HT1080 (cell line): ENCODE measurements around the gene FGD5. TPM values are rescaled to one million over a fixed set of nuclear protein-coding genes. Genes with fewer than 3 reads are reported as not detected.

Experiments used
- DNase-seq: peaks from one replicate; pipeline ENCODE4 v3.0.0-alpha.2; 2015; ENCODE audit warnings: low read depth
- total RNA-seq: library from RNA; depleted of rRNA; stranded (reverse); fragments of >200 nt; shearing (Covaris generic); gene quantifications from 2 replicates; pipeline ENCODE4 v1.2.3, GENCODE V29; 2014

Gene FGD5
- total RNA-seq, 1 experiment from 2014 or later: not detected

DNA sequence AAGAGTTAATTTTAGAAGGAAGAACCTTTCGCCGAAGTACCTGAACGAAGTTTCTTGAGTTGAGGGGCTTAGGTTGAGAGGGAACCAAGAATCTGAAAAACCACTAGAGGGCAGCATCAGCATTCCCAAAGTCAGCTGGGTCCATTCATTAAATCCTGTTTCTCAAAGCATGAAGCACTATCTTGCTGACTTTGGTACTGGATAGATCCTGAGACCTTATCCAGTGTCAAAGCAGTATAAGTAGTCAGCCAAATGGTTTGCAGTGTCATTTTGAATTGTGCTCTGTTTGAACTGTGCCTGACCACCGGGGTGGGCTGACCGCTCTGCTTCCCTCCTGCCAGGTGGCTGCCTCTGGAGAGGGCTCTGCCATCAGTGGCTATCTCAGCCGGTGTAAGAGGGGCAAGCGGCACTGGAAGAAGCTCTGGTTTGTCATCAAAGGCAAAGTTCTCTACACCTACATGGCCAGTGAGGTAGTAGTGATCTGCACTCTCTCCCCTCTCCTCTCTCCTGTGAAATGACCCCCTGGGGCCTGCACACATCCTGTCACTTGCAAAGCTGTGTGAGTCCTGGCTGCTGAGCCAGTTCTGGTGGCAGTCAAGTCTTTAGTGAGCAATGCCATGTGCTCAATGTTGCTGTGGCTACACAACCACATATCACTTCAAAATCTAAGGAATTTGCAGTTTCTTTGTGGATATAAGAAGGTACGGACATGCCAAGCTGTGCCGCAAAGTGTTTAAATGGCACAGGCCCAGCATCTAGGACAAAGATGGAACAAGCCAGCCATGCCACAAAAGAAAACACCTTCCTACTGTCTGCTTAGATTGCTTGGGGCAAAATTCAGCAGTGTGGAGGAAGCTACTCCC, 107.2 kb downstream of the FGD5 start:
- DNase-seq: peak; percentile 68

DNA sequence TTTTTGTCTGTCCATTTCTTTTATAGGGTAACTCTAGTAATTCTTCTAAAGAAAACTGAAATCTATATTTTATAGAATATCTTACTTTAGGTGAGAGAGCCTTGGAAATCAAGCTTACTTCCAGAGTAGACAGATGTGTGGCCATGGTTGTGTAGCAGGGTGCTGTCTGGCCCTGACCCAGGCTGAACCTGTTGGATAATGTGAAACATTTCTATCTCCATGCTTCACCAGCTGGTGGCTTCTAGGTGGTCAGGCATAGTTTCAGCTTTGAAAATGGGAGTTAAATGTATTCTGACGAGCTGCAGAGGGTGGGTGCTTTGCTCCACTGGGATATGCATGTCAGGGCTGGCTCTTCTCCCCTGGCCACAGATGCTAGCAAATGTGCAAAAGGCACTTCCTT, 107.8 kb downstream of the FGD5 start:
- no peak for DNase-seq

DNA sequence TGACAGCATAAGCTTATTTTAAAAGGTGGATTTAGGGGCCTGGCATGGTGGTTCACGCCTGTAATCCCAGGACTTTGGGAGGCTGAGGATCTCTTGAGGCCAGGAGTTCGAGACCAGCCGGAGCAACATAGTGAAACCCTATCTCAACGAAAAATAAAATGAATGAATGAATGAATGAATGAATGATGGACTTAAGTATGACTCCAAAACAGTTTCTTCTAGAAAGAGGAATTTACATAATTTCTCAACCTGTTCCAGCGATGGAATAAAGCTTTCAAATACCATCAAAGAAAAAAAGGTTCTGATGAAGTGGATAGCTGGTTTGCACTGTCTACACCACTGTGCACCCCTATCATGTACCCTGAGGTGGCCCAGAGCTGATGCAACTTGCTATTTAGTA, 108.5 kb downstream of the FGD5 start:
- no peak for DNase-seq

DNA sequence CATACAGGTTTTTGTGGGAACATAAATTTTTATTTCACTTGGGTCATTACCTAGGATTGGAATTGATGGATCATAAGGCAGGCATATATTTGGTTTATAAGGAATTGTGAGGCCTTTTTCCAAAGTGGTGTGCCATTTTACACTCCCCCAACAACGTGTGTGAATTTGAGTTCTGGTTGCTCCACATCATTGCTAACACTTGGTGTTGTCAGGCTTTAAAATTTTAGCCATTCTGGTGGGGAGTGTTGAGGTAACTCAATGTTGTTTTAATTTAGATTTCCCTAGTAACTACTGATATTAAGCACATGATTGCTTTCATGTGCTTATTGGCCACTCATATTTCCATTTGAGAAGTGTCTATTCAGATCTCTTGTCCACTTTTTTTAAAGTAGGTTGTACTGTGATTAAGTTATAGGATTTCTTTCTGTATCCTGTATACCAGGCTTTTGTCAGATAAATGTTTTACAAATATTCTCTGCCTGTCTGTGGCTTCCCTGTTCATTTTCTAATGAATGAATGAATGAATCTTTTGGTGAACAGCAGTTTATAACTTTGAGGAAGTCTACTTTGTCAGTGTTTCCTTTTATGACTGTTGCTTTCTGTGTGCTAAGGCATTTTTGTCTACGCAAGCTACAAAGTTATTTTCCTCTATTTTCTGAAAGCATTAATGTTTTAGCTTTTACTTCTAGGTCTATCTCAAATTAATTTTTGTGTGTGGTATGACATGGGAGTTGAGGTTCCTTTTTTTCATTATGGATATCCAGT, 110.7 kb downstream of the FGD5 start:
- DNase-seq: no peak

DNA sequence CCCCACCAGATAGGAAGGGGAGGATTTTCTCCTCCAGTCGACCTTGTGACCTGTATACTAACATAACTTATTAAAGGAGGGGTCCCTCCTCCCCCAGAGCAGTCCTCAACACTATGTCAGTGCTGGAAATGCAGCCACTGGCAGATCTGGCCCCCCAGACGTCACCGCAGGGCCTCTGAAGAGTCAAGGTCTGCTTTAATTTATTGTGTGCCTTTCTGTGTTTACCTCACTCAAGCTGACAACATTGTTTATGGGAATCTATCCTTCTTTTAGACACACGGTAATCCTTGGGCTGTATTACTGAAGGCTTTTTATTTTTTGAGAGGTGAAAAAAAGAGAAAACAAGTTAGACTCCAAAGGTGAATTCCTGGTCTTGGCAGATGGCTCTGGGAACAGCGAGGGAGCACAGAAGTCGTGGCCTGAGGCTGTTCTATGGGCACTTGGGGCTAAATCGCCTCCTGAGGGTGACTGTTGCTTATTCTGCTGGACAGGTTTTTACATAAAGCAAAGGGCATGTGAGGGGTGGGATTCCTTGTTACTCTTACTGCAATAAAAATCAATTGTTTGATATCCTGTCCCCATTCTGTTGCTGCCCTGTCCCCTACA, 115.2 kb downstream of the FGD5 start:
- DNase-seq: no peak

DNA sequence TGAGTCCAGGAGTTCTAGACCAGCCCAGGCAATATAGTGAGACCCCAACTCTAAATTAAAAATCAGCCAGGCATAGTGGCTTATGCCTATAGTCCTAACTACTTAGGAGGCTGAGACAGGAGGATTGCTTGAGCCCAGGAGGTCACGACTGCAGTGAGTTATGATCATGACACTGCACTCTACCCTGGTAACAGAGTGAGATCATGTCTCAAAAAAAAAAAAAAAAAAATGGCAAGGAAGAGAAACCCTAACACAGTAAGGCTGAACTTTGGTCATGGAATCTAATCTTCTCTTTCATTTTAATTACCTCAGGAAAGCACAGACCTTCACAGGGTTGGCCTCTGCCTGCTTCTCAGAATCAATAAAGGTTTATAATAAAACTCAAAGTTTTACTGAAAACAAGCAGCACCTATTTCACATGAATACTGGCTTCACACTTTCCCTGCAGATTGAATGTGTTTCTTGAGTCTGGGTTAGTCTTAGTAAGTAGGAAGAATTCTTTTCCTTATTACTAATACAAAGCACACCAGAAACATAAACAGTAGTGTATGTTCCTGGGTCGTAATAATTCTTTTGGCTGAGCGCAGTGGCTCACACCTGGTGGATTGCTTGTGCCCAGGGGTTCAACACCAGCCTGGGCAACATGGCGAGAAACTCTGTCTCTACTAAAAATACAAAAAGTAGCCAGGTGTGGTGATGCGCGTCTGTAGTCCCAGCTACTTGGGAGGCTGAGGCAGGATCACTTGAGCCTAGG, 117.0 kb downstream of the FGD5 start:
- no peak for DNase-seq

DNA sequence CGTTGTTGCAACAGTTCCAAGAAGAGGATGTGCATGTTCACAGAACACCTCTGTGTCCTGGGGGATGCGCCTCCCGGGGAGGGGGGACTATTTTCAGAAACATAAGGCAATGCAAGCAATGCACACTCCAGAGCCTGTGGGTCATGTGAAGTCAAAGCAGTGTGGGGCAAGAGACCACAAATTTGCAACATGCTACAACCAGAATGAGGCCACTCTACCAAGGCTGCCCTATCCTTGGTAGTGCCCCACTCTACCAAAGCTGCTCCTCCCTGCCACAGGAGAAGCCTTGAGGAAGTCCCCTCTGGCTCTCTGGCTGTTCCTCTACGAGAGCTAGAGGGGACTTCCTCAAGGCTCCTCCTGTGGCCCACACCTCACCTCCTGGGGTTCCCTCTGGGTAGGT, 120.2 kb downstream of the FGD5 start:
- DNase-seq: no peak

DNA sequence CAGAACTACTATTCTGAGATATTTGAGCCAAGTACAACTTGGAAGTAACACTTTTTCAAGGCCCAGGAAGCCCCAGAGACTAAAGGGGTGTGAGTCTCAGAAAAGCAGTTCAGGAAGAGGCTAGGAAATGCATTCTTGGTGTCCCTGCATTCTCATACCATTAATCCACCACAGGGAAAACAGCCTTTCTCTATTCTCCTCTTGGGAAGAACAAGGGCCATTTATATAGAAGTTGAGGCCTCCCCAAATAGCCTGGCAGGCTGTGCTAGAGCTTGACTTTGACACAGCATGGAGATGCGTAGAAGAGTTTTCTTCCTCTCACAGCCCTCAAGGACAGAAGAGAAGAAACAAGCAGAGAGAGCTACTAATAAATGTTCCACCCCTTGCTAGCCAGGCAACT, 123.1 kb downstream of the FGD5 start:
- no peak for DNase-seq

DNA sequence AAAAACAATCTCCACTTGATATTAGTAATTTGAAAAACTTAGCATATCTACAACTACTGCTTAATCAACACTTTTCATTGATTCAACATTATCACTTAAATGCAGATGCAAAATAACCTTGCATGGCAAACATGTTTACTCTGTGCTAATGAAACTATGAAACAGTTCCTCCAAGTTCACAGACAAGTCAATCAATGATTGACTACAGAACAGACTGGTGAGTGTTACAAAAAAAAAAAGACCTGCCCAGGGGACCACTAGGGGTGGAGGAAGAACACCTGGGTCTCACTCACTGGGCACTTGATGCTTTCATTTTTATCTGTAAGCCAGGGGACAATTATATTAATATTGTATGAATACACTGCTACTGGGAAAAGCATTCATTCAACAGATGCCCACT, 124.3 kb downstream of the FGD5 start:
- DNase-seq: no peak

DNA sequence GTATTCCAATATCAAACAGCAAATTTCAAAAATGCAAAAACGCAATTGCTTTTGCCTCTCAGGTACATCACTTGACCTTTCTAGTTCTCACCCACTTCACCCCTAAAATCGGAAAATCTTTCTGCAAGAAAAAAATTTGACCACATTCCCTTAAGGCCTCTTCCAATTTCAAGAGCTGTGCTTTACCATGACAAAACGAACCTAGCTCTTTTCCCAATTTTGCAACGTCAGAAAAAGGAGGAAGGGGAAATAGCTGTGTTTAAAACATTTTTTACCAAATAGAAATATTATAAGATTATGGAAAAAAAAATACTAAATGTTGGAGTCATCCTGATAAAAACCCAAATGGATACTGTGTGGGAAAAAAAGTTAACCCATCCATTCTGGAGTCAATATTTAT, 127.5 kb downstream of the FGD5 start:
- DNase-seq: no peak

DNA sequence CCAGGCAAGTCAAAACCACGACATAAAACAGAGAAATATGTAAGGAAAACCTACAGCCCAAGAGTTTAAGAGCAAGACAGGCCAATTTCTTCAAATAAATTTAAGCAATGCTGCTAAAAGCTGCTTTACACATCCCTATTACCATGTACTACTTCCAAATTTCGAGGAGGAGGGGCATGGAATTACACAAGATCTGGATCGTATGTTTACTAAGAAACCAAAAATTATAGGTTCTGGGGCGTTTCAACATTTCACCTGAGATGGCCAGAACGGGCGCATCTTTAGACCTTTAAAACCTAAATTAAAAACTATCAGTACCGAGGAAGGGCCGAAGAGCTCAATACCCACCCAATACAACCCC, 128.0 kb downstream of the FGD5 start:
- DNase-seq: no peak

DNA sequence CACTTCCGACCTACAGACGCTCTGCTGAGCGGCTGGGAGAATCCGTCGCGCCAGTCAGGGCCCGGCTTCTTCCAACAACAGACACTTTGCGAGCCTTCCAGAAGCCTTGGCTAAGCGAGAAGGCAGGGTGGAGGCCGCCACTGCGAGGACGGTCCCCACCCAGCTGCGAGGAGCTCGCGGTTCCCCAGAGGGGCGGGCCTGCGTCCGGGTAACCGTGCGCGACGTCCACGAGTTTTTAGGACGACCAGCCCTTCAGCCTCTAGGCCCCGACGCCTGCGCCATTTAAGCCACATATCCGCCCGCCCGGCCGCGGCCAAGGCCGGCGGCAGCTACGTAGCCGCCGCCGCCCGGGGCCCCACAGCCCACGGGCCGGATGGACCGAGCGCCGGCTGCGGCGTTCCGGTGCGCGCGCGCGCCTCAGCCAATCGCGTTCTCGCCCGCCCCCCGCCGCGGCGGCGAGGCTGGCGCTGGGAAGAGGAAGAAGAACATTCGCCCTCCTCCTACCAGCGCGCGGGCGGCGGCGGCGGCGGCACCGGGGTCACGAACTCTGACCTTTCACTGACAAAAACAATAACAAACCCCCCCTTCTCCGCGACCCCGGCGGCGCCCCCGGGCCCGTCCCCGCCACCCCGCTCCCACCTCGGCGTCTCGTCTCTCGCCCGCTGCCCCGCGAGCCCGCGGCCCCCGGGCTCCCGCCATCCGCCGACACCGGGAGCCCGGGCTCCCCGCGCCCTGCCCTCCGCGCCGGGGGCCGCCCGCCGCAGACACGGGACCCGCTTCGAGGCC, 128.5 kb downstream of the FGD5 start, which contains the start of gene NR2C2:
TSS of gene NR2C2 (plus strand) at position 484 of the 786 bp plus-strand sequence. CDS start 56,332 bp downstream, outside the sequence.
- DNase-seq: peak; percentile 78

DNA sequence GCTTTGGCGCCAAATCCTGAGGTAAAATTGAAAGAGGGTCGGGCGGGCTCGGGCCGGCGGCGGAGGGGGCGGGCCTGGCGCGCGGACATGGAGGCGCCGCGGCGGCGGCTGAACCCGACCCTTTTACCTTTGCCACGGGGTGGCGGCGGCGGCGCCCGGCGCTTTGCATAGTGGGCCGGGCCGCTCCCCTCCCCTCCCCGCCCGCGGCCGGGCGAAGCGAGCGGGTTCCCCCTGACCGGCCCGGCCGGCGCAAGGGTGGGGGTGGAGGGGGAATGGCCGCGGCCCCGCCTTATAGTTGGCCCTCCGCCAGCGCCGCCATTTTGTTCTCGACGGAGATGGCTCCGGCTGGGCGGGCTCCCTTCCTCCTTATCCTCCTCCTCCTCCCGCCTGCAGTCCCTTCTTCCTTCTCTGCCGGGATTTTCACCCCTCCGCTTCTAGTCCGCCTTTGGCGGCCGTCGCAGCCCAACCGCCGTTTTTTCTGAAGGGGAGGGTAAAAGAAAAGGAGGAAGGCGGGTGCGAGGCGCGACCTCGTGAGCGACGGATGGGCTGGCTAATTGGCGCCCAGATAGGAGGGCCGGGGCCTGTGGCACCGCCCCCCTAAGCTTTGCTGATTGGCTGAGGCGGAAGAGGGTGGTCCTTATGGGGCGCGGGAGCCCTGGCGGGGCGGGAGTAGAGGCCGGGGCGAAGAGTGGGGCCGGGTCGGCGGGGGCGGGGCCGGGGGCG, 129.3 kb downstream of the FGD5 start:
- DNase-seq: peak; percentile 93

DNA sequence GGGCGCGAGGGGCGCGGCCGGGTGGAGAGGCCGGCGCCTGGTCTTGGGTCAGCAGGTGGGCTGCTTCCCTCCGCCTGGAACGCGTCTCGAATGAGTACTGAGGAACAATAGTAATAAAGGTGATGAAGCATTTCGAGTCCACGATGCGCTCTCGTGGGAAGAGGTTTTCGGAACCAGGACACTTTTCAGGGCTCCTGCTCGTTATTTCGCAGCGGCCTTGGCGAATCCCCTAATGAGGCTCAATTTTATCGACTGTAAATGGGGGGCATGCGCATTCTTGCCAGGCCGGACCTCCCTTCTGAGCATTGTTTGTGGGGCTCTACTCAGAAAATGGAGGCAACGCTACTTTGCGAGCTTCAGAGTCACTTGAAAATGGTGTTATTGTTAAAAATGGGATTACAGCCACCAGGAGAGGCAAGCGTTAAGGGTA, 129.9 kb downstream of the FGD5 start:
- peak; percentile 10 for DNase-seq

DNA sequence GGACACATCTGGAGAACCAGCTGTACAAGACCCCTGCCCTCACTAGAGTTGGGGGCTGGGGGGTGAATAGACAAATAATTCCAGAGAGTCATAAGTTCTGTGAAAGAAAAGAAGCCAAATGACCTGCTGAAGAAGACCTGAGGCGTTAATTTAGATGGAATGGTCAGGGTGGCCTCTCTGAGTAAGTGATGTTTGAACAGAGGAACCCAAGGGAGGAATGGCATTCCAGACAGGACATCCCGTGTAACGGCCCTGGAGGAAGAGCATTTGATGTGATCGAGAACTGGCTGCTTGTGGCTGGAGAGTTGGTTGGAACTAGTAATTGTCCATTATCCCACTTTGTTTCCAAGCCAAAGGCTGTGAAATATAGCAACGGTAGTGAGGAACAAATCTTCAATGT, 130.4 kb downstream of the FGD5 start:
- no peak for DNase-seq

DNA sequence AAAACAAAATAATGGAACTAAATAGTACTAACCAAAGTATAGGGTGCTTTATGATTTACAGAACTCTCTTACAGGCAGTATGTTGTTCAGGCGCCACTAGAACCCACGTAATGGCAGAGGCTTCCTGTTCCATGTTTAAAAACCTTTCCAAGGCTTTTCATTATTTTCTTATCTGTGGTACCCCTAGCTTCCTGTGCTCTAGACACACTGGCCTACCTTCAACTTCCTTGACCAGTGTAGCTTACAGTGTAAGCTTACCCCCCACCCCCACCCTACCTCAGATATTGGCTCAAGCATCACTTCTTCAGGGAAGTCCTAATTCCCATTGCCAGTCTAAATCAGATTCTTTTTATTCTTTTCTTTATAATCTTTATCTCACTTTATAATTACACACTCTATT, 131.5 kb downstream of the FGD5 start:
- no peak for DNase-seq

DNA sequence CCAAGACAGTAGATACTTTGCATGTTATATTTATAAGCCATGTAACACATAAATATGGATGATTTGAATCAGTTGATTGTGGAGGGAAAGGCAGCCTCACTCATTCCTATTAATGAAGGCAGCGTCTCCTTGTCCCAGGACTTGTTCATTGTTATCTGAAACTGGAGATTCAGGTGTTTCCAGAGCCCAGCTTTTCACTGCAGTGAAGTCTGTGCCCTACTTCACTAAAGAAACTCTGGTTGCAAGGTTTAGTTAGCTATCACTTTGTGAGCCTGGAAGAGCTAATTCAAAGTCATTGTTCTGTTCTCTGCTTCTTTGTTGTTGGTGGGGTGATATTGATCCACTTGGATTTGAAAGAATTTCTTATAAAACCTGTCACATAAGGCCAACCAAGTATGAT, 138.4 kb downstream of the FGD5 start:
- no peak for DNase-seq

DNA sequence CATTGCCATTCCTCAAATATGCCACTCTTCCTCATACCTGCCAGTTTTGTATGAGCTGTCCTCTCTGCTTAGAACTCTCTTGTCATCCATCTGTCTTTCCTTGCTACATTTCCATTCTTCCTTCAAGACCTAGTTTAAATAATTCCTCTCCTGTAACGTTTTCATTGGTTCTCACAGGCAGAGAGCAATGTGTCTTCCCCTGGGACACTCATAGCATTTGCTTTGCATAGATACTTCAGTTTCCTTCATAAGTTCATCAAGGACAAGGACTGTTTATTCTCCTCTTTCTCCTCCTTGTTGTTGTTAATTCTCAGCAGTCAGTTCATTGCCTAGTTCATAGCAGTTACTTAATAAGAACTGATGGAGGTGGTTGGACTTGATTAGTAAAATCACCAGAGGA, 139.2 kb downstream of the FGD5 start:
- DNase-seq: no peak

DNA sequence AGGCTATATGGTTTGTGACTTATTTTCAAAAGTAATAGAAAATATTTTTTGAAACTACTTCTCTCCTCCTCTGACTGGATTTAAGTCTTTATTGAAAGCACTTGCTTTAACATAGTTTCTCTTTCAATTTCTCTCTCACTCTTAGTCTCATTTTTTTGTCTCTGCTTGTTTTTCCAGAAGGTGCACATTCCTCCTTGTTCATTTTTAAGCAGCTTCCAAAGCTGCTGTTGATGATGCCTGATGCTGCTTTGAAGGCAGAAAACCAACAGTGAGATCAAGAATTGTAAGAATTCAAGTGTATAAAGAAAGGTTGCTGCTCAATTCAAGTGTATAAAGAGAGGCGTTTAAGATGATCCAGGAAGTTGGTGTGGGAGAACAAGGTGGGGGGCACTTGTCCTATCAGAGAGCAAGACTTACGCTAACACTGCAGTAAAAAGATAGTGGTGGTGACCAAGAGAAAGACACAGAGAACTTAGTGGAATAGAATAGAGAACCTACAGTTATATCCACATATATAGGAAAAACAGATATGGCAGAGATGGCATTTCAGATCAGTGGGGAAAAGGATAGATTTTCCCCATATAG, 140.7 kb downstream of the FGD5 start:
- no peak for DNase-seq

DNA sequence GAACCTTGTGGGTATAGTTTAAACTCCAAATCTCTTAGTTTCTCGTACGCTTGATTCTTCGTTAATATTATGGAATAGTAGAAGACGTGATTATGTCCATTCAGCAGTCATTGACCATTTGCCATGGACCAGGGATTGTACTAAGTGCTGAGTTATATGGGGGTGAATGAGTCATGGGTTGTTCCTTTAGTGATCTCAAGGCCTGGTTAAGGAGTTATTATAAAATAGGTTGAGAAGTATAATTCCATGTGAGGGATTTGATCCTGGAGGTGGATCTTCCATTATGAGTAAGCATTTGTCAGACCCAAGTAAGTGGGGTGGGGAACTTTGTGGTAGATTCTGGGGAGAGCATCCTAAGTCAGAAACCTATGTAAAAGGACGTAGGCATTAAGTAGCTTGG, 144.0 kb downstream of the FGD5 start:
- peak; percentile 87 for DNase-seq
